ENCODE results near the gene ADGRL1.

- TF ChIP-seq ZFP3 (CRISPR knock-in tag; IDR thresholded peaks at IDR 0.05) (no peak), ZC3H10 (CRISPR knock-in tag; IDR thresholded peaks at IDR 0.05) (no peak), ZNF70 (CRISPR knock-in tag; IDR thresholded peaks at IDR 0.05) (no peak), RARB (CRISPR knock-in tag; IDR thresholded peaks at IDR 0.05) (no peak), CSDC2 (CRISPR knock-in tag; IDR thresholded peaks at IDR 0.05) (no peak)
- TF ChIP-seq, protein P1, sequence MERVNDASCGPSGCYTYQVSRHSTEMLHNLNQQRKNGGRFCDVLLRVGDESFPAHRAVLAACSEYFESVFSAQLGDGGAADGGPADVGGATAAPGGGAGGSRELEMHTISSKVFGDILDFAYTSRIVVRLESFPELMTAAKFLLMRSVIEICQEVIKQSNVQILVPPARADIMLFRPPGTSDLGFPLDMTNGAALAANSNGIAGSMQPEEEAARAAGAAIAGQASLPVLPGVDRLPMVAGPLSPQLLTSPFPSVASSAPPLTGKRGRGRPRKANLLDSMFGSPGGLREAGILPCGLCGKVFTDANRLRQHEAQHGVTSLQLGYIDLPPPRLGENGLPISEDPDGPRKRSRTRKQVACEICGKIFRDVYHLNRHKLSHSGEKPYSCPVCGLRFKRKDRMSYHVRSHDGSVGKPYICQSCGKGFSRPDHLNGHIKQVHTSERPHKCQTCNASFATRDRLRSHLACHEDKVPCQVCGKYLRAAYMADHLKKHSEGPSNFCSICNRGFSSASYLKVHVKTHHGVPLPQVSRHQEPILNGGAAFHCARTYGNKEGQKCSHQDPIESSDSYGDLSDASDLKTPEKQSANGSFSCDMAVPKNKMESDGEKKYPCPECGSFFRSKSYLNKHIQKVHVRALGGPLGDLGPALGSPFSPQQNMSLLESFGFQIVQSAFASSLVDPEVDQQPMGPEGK (CRISPR knock-in tag; IDR thresholded peaks at IDR 0.05; ENCODE audit: borderline replicate concordance), result no peak
Observed at GRCh38 chr19:14112051-14112808, 93.7 kb downstream of the ADGRL1 start.
